Measurements from ENCODE around the gene ANKRD55. TPM values are rescaled to one million over a fixed set of nuclear protein-coding genes. Genes with fewer than 3 reads are reported as not detected.
"Not testable (repeated sequence)": the region's sequence is repeated elsewhere in the genome, so short reads cannot be mapped to it uniquely, and the experiment has no call there.

Gene ANKRD55
- total RNA-seq, 1 donor from 2014 or later: 2.0 TPM

DNA sequence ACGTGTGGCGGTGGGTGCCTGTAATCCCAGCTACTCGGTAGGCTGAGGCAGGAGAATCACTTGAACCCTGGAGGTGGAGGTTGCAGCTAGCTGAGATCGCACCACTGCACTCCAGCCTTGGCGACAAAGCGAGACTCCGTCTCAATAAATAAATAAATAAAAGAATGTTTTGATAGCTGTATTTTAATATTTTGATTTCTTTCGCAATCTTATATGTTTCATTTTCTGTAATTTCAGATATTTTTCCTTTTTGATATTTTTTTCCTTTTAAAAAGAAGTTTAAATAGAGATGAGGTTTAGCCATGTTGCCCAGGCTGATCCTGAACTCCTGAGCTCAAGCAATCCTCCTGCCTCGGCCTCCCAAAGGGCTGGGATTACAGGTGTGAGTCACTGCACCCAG, 82.4 kb downstream of the ANKRD55 start:
- not testable (repeated sequence) for DNase-seq (ENCODE audit: low spot score in 2 of 2); FAIRE-seq

GRCh38 chr5:56148453-56148971, 84.6 kb downstream of the ANKRD55 start:
- DNase-seq (ENCODE audit: low spot score in 2 of 2) (no peak), FAIRE-seq (no peak)

GRCh38 chr5:56147659-56148230, 85.4 kb downstream of the ANKRD55 start:
- FAIRE-seq: no peak

GRCh38 chr5:56147106-56147505, 86.0 kb downstream of the ANKRD55 start:
- DNase-seq (ENCODE audit: low spot score in 2 of 2) (no peak), FAIRE-seq (no peak)

More at GRCh38 chr5:56147659-56148230, 85.4 kb downstream of the ANKRD55 start:
- DNase-seq (ENCODE audit: low spot score in 2 of 2): no peak

- DNase-seq (ENCODE audit: low spot score in 2 of 2) (no peak), FAIRE-seq (no peak)
Observed at GRCh38 chr5:56146674-56147073, 86.5 kb downstream of the ANKRD55 start.

- FAIRE-seq (no peak), DNase-seq (ENCODE audit: low spot score in 2 of 2) (no peak)
Observed at GRCh38 chr5:56145511-56145910, 87.6 kb downstream of the ANKRD55 start.

- DNase-seq (ENCODE audit: low spot score in 2 of 2): no peak
- no peak for FAIRE-seq
Observed at GRCh38 chr5:56145106-56145505, 88.0 kb downstream of the ANKRD55 start.

- no peak for DNase-seq (ENCODE audit: low spot score in 2 of 2)
- no peak for FAIRE-seq
Observed at GRCh38 chr5:56144211-56144610, 88.9 kb downstream of the ANKRD55 start.

DNA sequence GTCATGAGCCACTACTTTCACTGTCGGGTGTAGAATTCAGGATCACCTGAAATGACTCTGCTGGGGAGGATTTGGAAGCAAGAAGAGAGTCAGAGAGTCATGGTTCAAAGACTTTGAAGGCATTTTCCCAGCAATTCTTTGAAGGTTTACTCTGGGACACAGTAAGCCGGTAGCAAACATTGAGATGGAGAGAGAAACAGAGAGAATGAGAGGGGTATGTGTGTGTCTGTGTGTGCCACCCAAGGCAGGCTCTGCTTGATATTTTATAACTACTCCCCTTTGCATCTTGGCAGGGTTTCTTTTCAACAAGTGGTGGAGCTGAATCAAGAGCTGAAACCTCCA, 89.8 kb downstream of the ANKRD55 start:
- FAIRE-seq: no peak
- DNase-seq (ENCODE audit: low spot score in 2 of 2): no peak

DNA sequence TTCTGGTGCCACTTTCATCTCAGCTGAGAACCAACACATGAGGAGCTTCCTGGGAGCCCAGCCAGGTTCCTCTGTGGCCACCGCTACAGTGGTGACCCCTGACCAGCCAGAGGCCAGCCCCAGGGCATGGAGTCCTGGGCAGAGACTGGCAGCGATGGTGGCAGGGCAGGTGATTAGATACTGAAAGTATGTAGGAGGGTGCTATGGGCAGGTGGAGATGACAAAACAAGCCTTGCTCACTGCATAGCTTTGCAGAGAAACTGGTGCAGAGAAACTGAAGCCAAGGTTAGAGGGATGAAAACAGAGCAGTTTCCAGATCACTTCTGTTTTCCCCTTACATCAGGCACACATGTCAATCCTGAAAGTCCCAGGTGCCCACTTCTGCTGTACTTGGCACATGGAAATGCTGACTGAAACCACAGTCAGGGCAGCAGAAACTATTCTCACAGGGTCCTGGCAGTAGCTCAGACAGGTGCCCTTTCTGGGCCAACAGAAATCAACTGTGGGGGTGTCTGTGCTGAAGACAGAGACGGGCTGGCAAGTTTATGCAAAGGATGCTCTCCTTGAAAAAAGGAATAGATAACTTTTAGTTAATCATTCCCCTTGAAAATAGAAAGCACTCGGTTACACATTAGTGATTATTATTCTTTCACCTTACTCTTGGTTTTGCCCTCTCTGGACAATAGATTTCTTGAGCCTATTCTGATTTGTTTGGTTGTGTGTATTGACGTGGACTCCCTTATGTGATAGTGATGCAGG, 90.3 kb downstream of the ANKRD55 start:
- DNase-seq (ENCODE audit: low spot score in 2 of 2) (no peak), FAIRE-seq (no peak)

DNA sequence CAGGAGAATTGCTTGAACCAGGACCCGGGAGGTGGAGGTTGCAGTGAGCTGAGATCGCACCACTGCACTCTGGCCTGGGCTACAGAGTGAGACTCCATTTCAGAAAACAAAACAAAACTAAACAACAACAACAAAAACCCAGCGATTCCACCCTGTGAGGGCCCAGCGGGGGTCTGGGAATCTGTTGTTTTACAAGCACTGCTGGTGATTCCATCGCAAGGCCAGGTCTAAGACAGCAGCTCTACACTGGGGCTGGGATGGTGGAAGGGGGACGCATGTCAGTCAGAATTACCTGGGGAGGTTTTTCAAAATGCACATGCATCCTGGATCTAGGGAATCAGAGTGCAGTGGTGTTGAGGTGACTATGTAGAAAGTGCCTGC, 90.9 kb downstream of the ANKRD55 start:
- FAIRE-seq: no peak
- DNase-seq (ENCODE audit: low spot score in 2 of 2): no peak

- DNase-seq (ENCODE audit: low spot score in 2 of 2) (no peak), FAIRE-seq (no peak)
Observed at GRCh38 chr5:56140073-56140472, 93.1 kb downstream of the ANKRD55 start.

DNA sequence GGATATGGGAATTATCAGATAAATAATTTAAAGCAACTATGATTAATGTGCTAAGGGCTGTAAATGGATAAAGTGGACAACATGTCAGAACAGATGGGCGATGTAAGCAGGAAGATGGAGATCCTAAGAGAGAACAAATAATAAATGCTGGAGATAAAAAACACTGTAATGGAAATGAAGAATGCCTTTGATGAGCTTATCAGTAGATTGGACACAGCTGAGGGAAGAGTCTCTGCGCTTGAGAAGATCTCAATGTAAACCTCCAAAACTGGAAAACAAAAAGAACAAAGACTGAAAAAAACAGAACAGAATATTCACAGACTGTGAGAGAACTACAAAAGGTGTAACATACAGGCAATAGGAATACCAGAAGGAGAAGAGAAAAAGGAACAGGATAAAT, 102.5 kb downstream of the ANKRD55 start:
- DNase-seq (ENCODE audit: low spot score in 2 of 2) (no peak), FAIRE-seq (no peak)

GRCh38 chr5:56129288-56129687, 103.8 kb downstream of the ANKRD55 start:
- FAIRE-seq (no peak), DNase-seq (ENCODE audit: low spot score in 2 of 2) (no peak)

DNA sequence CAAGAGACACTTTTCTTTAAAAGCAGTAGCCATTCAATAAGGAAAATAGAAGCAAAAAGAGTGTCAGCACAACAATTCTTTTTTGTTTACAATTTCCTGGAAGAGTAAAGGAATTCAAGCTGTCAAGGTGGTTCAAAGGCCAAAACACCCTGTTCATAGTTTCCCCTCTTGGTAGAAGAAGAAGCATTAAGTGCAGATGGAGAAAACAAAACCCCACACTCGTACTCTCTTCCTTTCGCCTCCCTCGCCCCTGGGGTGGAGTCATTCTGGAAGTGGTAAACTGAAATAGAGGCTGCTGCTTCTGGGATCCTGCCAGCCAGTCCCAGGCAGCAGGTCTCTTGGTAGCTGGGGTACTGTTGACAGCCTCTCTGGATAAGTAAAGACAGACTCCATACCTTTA, 105.0 kb downstream of the ANKRD55 start:
- FAIRE-seq: no peak

DNA sequence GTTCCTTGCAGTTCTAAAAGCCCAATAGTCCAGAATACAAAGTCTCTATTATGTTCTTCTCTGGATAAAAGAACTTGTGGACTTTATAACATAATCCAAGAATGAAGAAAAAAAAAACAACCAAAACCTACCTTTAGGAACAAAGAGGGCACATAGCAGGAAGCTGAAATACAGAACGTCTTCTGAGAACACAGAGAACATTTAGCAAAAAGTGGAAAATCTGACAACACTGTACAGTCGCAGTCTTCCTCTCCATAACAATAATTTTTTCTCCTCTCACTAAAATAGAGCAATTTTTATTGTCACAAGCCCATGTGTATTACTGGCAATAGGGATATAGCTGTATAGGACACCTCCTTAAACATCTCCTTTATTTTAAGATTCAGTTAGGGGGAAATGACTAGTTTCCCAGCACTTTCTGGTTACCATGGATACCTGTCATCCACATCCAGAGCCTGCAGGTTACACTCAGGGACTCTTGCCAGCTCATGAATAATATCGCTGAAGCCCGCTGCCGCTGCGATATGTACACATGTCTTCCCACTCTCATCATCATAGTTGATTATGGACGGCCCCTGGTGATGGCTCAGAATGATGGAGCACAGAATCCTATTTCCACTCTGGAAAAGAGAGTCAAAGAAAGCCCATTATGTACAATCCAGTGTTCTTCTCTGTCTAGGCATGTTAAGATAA, 106.5 kb downstream of the ANKRD55 start:
- peak in 1 of 2 donors; percentile 41 for DNase-seq (ENCODE audit: low spot score in 2 of 2)
- no peak for FAIRE-seq

More for the DNA sequence above, 105.0 kb downstream of the ANKRD55 start:
- DNase-seq (ENCODE audit: low spot score in 2 of 2): no peak

DNA sequence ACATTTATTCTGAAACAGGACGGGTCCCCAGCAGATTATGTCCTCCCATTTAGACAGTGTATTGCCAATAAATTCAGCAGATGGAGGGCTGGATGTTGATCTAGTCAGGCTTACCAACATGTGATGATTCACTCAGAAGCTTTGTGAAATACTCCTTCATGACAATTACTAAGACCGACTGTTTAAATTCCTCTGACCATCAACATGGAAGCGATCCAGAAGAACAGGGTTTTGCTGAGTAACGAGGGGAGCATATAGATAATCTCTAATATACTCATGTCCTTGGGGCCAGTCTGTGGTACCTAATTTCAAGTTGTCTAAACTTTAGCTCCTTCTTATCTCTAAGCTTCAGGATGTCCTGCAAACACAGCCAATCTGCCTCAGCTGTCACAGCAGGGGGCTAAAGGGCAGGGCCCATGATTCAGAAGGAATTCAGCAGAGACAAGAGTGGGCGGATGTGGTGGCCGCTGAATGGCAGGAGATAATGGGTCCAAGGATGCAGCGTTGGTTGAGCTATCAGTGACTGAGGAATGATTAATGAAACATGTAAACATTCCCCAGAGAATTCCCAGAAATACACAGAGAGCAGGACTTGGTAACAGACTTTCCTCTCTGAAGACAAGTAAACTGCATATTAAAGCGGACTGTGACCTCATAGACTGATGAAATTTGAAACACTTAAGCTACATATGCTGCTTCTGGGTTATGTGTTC, 109.4 kb downstream of the ANKRD55 start:
- FAIRE-seq (no peak), DNase-seq (ENCODE audit: low spot score in 2 of 2) (peak in 1 of 2 donors; percentile 18)

- DNase-seq (ENCODE audit: low spot score in 2 of 2); FAIRE-seq: not testable (repeated sequence)
Observed at GRCh38 chr5:56122360-56122985, 110.7 kb downstream of the ANKRD55 start.

- FAIRE-seq: no peak
- no peak for DNase-seq (ENCODE audit: low spot score in 2 of 2)
Observed at GRCh38 chr5:56119050-56119449, 114.1 kb downstream of the ANKRD55 start.

DNA sequence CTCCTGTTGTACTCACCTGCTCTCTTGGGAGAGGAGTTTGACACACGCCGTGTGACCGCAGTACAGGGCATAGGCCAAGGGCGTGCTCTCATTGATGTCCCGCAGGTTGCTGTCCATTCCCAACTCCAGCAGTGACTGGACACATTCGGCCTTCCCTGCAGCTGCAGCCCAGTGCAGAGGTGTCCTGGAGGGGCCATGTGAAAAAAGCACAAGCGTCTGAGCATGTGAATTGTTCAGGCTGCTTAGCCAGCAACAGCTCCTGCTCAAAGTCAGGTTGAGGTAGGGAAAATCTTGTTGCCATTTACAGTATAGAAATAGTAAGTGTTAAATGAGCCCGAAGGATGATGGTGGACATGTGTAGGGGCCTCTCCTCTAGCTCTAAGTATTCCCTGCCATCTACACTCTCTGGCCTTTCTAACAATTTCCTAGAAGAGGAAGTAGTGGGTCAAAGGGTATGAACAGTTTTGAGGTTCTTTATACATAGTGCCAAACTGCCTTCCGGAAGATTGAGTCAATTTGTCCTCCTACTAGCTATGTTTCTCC, 116.5 kb downstream of the ANKRD55 start:
- FAIRE-seq (no peak), DNase-seq (ENCODE audit: low spot score in 2 of 2) (no peak)

Measured in frontal cortex (tissue), 4 donors.